Measurements from ENCODE around the gene GLS2. TPM values are rescaled to one million over a fixed set of nuclear protein-coding genes. Genes with fewer than 3 reads are reported as not detected.

GLS2 gene
- total RNA-seq, 1 experiment from 2014 or later, result 14.7 TPM

DNA sequence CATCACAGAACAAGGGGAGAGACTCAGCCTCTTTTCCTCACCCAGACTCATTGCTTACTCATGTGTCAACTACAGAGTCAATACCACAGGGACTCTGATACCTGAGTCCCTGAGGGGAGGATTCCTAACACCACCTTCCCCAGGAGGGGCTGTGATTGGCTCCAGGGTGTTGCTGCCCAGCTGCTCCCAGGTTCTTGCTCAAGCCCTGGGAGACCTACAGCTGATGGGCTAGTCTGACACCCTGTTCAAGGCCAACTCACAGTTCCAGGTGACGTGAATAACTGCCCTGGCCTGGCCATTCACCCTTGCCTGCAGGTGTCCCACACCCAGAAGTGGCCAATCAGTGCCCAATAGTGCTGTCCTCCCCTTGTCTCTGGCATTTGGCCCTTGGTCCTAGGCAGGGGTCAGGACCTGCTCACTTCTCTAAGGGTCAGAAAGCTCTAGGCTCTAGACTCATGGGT lies 11.0 kb downstream of the GLS2 start:
- H3K27ac Mint-ChIP-seq (ENCODE audit: unreplicated experiment), result no peak overlapping the region
- intact Hi-C loops (cut with micrococcal nuclease; ENCODE audit: unreplicated experiment), result no loop called here
- H3K36me3 ChIP-seq (ENCODE audit: control insufficient read depth, insufficient read depth, low read length), result no peaks in the 10 kb centered on the region

DNA sequence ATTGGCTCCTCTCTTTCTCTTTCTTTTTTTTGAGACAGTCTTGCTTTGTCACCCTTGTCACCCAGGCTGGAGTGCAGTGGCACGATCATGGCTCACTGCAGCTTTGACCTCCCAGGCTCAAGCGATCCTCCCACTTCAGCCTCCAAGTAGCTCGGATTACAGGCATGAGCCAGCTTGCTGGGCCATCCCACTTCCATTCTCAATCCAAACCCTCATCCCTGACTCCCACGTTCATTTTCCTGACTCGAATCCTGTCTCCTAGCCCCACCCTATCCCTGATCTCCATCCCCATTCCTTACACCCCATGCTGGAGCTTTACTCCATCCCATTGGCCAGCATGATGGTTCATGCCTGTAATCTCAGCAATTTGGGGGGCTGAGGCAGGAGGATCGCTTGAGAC lies 11.8 kb downstream of the GLS2 start:
- DNase-seq, result no peak
- H3K4me1 ChIP-seq, result no peaks in the 10 kb centered on the region
- no TSS peak for BruUV-seq (replicated peaks)
- no peaks in the 10 kb centered on the region for H3K36me3 ChIP-seq (ENCODE audit: control insufficient read depth, insufficient read depth, low read length)
- H3K4me3 ChIP-seq (ENCODE audit: low read depth, low read length), result no peak overlapping the region
- ChIA-PET POLR2A (no interaction called here), CTCF (interaction anchor here (0.6 to 0.7 kb wide), 2 partner anchors 189 to 211 kb away, joined by 3 to 4 read pairs; no protein-coding TSS in a partner anchor)
- no peak for TF ChIP-seq CTCF (IDR thresholded peaks at IDR 0.05; ENCODE audit: insufficient read depth in 1 of 2, low read depth in 1 of 2, low read length in 1 of 2, severe bottlenecking in 1 of 2, unreplicated experiment in 1 of 2)
- Mint-ChIP-seq H3K27me3 (ENCODE audit: insufficient read depth, unreplicated experiment) (no peaks in the 10 kb centered on the region), H3K36me3 (ENCODE audit: insufficient read depth, unreplicated experiment) (peaks cover 31% of the 10 kb centered on the region), H3K27ac (ENCODE audit: unreplicated experiment) (no peak overlapping the region), H3K4me1 (ENCODE audit: low read depth, unreplicated experiment) (no peaks in the 10 kb centered on the region), H3K9me3 (ENCODE audit: unreplicated experiment) (no peaks in the 10 kb centered on the region), H3K4me3 (ENCODE audit: unreplicated experiment) (no peak overlapping the region)
- no peaks in the 10 kb centered on the region for H3K9me3 ChIP-seq
- intact Hi-C loops (cut with micrococcal nuclease; ENCODE audit: unreplicated experiment), result no loop called here
- no peaks in the 10 kb centered on the region for H3K27me3 ChIP-seq (replicated peaks; ENCODE audit: control insufficient read depth, insufficient read depth, low read length)

More for the DNA sequence above, 11.0 kb downstream of the GLS2 start:
- DNase-seq, result no peak
- Mint-ChIP-seq H3K9me3 (ENCODE audit: unreplicated experiment) (no peaks in the 10 kb centered on the region), H3K27me3 (ENCODE audit: insufficient read depth, unreplicated experiment) (no peaks in the 10 kb centered on the region), H3K4me3 (ENCODE audit: unreplicated experiment) (no peak overlapping the region), H3K36me3 (ENCODE audit: insufficient read depth, unreplicated experiment) (peaks cover 31% of the 10 kb centered on the region), H3K4me1 (ENCODE audit: low read depth, unreplicated experiment) (no peaks in the 10 kb centered on the region)
- H3K9me3 ChIP-seq, result no peaks in the 10 kb centered on the region
- no peak overlapping the region for H3K4me3 ChIP-seq (ENCODE audit: low read depth, low read length)
- no peaks in the 10 kb centered on the region for H3K4me1 ChIP-seq
- CTCF ChIA-PET, result no interaction called here
- BruUV-seq (replicated peaks), result no TSS peak
- POLR2A ChIA-PET, result no interaction called here
- no peak for TF ChIP-seq CTCF (IDR thresholded peaks at IDR 0.05; ENCODE audit: insufficient read depth in 1 of 2, low read depth in 1 of 2, low read length in 1 of 2, severe bottlenecking in 1 of 2, unreplicated experiment in 1 of 2)
- no peaks in the 10 kb centered on the region for H3K27me3 ChIP-seq (replicated peaks; ENCODE audit: control insufficient read depth, insufficient read depth, low read length)

GRCh38 chr12:56474389-56474788 lies 13.6 kb downstream of the GLS2 start:
- H3K4me3 Mint-ChIP-seq (ENCODE audit: unreplicated experiment), result no peak overlapping the region
- Histone ChIP-seq H3K9me3 (no peaks in the 10 kb centered on the region), H3K4me3 (ENCODE audit: low read depth, low read length) (no peak overlapping the region), H3K36me3 (ENCODE audit: control insufficient read depth, insufficient read depth, low read length) (no peaks in the 10 kb centered on the region), H3K4me1 (0 out of 2 replicates have a peak, but pooled peaks cover 5% of the 10 kb centered on the region), H3K27me3 (replicated peaks; ENCODE audit: control insufficient read depth, insufficient read depth, low read length) (no peaks in the 10 kb centered on the region)
- H3K27ac Mint-ChIP-seq (ENCODE audit: unreplicated experiment), result no peak overlapping the region
- TF ChIP-seq CTCF (IDR thresholded peaks at IDR 0.05; ENCODE audit: insufficient read depth in 1 of 2, low read depth in 1 of 2, low read length in 1 of 2, severe bottlenecking in 1 of 2, unreplicated experiment in 1 of 2), result no peak
- H3K27me3 Mint-ChIP-seq (ENCODE audit: insufficient read depth, unreplicated experiment), result no peaks in the 10 kb centered on the region
- H3K36me3 Mint-ChIP-seq (ENCODE audit: insufficient read depth, unreplicated experiment), result peaks cover 31% of the 10 kb centered on the region
- BruUV-seq (replicated peaks), result no TSS peak
- no peaks in the 10 kb centered on the region for H3K9me3 Mint-ChIP-seq (ENCODE audit: unreplicated experiment)
- H3K4me1 Mint-ChIP-seq (ENCODE audit: low read depth, unreplicated experiment), result peaks cover 6% of the 10 kb centered on the region
- DNase-seq, result no peak
- CTCF ChIA-PET, result no interaction called here
- POLR2A ChIA-PET, result no interaction called here
- intact Hi-C loops (cut with micrococcal nuclease; ENCODE audit: unreplicated experiment), result no loop called here
